BLaER1 treated with 17β-estradiol and CSF1 and Interleukin-3, amounts not matched to agents 10 nM and 100 nM (cell line): ENCODE results near the gene HYAL3.

Experiments
- H3K27ac ChIP-seq, 11 experiments: shearing (Covaris generic); formaldehyde crosslinking; 2 replicates each; pipeline ENCODE4 v1.8.1; 2022
- H3K27me3 ChIP-seq, 11 experiments: shearing (Covaris generic); formaldehyde crosslinking; 2 replicates each; pipeline ENCODE4 v1.8.1; 2022
- H3K36me3 ChIP-seq, 11 experiments: shearing (Covaris generic); formaldehyde crosslinking; 2 replicates each; pipeline ENCODE4 v1.8.1; 2022
- H3K4me1 ChIP-seq, 10 experiments: shearing (Covaris generic); formaldehyde crosslinking; 2 replicates each; pipeline ENCODE4 v1.8.1; 2022
- H3K4me2 ChIP-seq, 11 experiments: shearing (Covaris generic); formaldehyde crosslinking; 2 replicates each; pipeline ENCODE4 v1.8.1; 2022
- H3K4me3 ChIP-seq, 10 experiments: shearing (Covaris generic); formaldehyde crosslinking; 2 replicates each; pipeline ENCODE4 v1.8.1; 2022
- H3K9ac ChIP-seq, 11 experiments: shearing (Covaris generic); formaldehyde crosslinking; 2 replicates each; pipeline ENCODE4 v1.8.1; 2022
- H3K9me3 ChIP-seq, 11 experiments: shearing (Covaris generic); formaldehyde crosslinking; replicated peaks in 1 of 11; 2 replicates each; pipeline ENCODE4 v1.8.1; 2022
- H4K20me1 ChIP-seq, 11 experiments: shearing (Covaris generic); formaldehyde crosslinking; 2 replicates each; pipeline ENCODE4 v1.8.1; 2022
- Cebpa-rat ChIP-seq, 11 experiments: shearing (Covaris generic); IDR thresholded peaks; 2 replicates each; pipeline ENCODE4 v1.8.1; 2022

Gene HYAL3

GRCh38 chr3:50254577-50255250, 44.5 kb downstream of the HYAL3 start:
- Histone ChIP-seq H3K9me3 (no peaks in the 10 kb centered on the region), H3K4me3 (no peak overlapping the region; a peak in 1 of 20 replicates), H3K9ac (peak overlapping the region; percentile 3 to 75 (median 47); a peak in 16 of 22 replicates), H3K27me3 (no peaks in the 10 kb centered on the region), H3K27ac (peak overlapping the region in 10 of 11 experiments; percentile 34 to 71 (median 60); a peak in 19 of 22 replicates), H4K20me1 (peaks cover 63 to 100% (median 97%) of the 10 kb centered on the region in 11 experiments), H3K4me1 (peaks cover 20 to 95% (median 60%) of the 10 kb centered on the region in 10 experiments), H3K36me3 (peaks cover 84 to 100% (median 97%) of the 10 kb centered on the region in 11 experiments), H3K4me2 (peak overlapping the region; percentile 16 to 85 (median 61); a peak in 19 of 22 replicates)
- TF ChIP-seq Cebpa-rat (IDR thresholded peaks at IDR 0.05), result no peak

- H3K27me3 ChIP-seq, result no peaks in the 10 kb centered on the region
- H3K36me3 ChIP-seq, result peaks cover 71 to 97% (median 90%) of the 10 kb centered on the region in 11 experiments
- H3K4me1 ChIP-seq, result peaks cover 35 to 98% (median 77%) of the 10 kb centered on the region in 10 experiments
- H3K4me3 ChIP-seq, result no peak overlapping the region
- H3K9me3 ChIP-seq, result no peaks in the 10 kb centered on the region
- H4K20me1 ChIP-seq, result peaks cover 90 to 100% (median 99%) of the 10 kb centered on the region in 11 experiments
- peak overlapping the region in 3 of 11 experiments; percentile 9 to 69 (median 61); a peak in 1 of 22 replicates for H3K9ac ChIP-seq
- no peak for TF ChIP-seq Cebpa-rat (IDR thresholded peaks at IDR 0.05)
- peak overlapping the region in 3 of 11 experiments; percentile 33 to 85 (median 35); a peak in 4 of 22 replicates for H3K4me2 ChIP-seq
- no peak overlapping the region for H3K27ac ChIP-seq
Observed at GRCh38 chr3:50251220-50251619, 48.0 kb downstream of the HYAL3 start.

GRCh38 chr3:50250514-50250913, 48.7 kb downstream of the HYAL3 start:
- H3K9me3 ChIP-seq, result no peaks in the 10 kb centered on the region
- H4K20me1 ChIP-seq, result peaks cover 88 to 100% (median 95%) of the 10 kb centered on the region in 11 experiments
- no peaks in the 10 kb centered on the region for H3K27me3 ChIP-seq
- peak overlapping the region in 4 of 11 experiments; percentile 61 to 99 (median 80); a peak in 4 of 22 replicates for H3K9ac ChIP-seq
- TF ChIP-seq Cebpa-rat (IDR thresholded peaks at IDR 0.05), result no peak
- H3K27ac ChIP-seq, result no peak overlapping the region
- no peak overlapping the region for H3K4me3 ChIP-seq
- H3K36me3 ChIP-seq, result peaks cover 65 to 92% (median 85%) of the 10 kb centered on the region in 11 experiments
- H3K4me2 ChIP-seq, result peak overlapping the region in 2 of 11 experiments; percentile 38 to 96; a peak in 4 of 22 replicates
- H3K4me1 ChIP-seq, result peaks cover 42 to 100% (median 84%) of the 10 kb centered on the region in 10 experiments

GRCh38 chr3:50249457-50249856, 49.7 kb downstream of the HYAL3 start:
- no peak for TF ChIP-seq Cebpa-rat (IDR thresholded peaks at IDR 0.05)
- no peaks in the 10 kb centered on the region for H3K9me3 ChIP-seq
- no peaks in the 10 kb centered on the region for H3K27me3 ChIP-seq
- H3K27ac ChIP-seq, result peak overlapping the region in 7 of 11 experiments; percentile 45 to 99 (median 63); a peak in 11 of 22 replicates
- H3K4me3 ChIP-seq, result no peak overlapping the region
- peaks cover 54 to 92% (median 78%) of the 10 kb centered on the region in 11 experiments for H3K36me3 ChIP-seq
- peaks cover 46 to 100% (median 85%) of the 10 kb centered on the region in 10 experiments for H3K4me1 ChIP-seq
- peak overlapping the region in 8 of 11 experiments; percentile 7 to 99 (median 96); a peak in 14 of 22 replicates for H3K4me2 ChIP-seq
- H4K20me1 ChIP-seq, result peaks cover 80 to 100% (median 87%) of the 10 kb centered on the region in 11 experiments
- peak overlapping the region in 10 of 11 experiments; percentile 5 to 99 (median 94); a peak in 15 of 22 replicates for H3K9ac ChIP-seq

- Histone ChIP-seq H3K9me3 (no peaks in the 10 kb centered on the region), H3K4me2 (peak overlapping the region; percentile 91 to 100 (median 97); a peak in 20 of 22 replicates), H3K27me3 (no peaks in the 10 kb centered on the region), H3K9ac (peak overlapping the region; percentile 43 to 99 (median 93); a peak in 21 of 22 replicates), H3K36me3 (peaks cover 45 to 92% (median 78%) of the 10 kb centered on the region in 11 experiments), H3K4me3 (peak overlapping the region in 2 of 10 experiments; percentile 47 to 61; a peak in 2 of 20 replicates), H3K4me1 (peaks cover 57 to 100% (median 86%) of the 10 kb centered on the region in 10 experiments), H3K27ac (peak overlapping the region in 10 of 11 experiments; percentile 5 to 99 (median 62); a peak in 19 of 22 replicates), H4K20me1 (peaks cover 71 to 99% (median 77%) of the 10 kb centered on the region in 11 experiments)
- TF ChIP-seq Cebpa-rat (IDR thresholded peaks at IDR 0.05), result no peak
Observed at GRCh38 chr3:50248387-50248786, 50.8 kb downstream of the HYAL3 start.

GRCh38 chr3:50246517-50246954, 52.7 kb downstream of the HYAL3 start:
- TF ChIP-seq Cebpa-rat (IDR thresholded peaks at IDR 0.05), result no peak
- H3K9ac ChIP-seq, result peak overlapping the region; percentile 80 to 99 (median 97)
- peak overlapping the region; percentile 46 to 69 (median 55); a peak in 19 of 20 replicates for H3K4me3 ChIP-seq
- H3K9me3 ChIP-seq, result no peaks in the 10 kb centered on the region
- peak overlapping the region; percentile 91 to 100 (median 97) for H3K4me2 ChIP-seq
- peaks cover 59 to 99% (median 76%) of the 10 kb centered on the region in 11 experiments for H4K20me1 ChIP-seq
- H3K27me3 ChIP-seq, result no peaks in the 10 kb centered on the region
- peaks cover 27 to 77% (median 61%) of the 10 kb centered on the region in 11 experiments for H3K36me3 ChIP-seq
- peak overlapping the region; percentile 49 to 99 (median 94); a peak in 21 of 22 replicates for H3K27ac ChIP-seq
- peaks cover 75 to 100% (median 92%) of the 10 kb centered on the region in 10 experiments for H3K4me1 ChIP-seq

- H3K4me2 ChIP-seq, result peak overlapping the region; percentile 91 to 100 (median 97)
- peaks cover 21 to 77% (median 60%) of the 10 kb centered on the region in 11 experiments for H3K36me3 ChIP-seq
- no peaks in the 10 kb centered on the region for H3K27me3 ChIP-seq
- peaks cover 59 to 99% (median 76%) of the 10 kb centered on the region in 11 experiments for H4K20me1 ChIP-seq
- H3K4me1 ChIP-seq, result peaks cover 81 to 100% (median 95%) of the 10 kb centered on the region in 10 experiments
- peak overlapping the region; percentile 90 to 99 (median 94) for H3K27ac ChIP-seq
- peak overlapping the region; percentile 46 to 69 (median 55) for H3K4me3 ChIP-seq
- no peaks in the 10 kb centered on the region for H3K9me3 ChIP-seq
- no peak for TF ChIP-seq Cebpa-rat (IDR thresholded peaks at IDR 0.05)
- H3K9ac ChIP-seq, result peak overlapping the region; percentile 80 to 99 (median 97)
Observed at GRCh38 chr3:50245831-50246516, 53.2 kb downstream of the HYAL3 start.

- Histone ChIP-seq H3K9ac (peak overlapping the region; percentile 80 to 99 (median 97)), H3K4me2 (peak overlapping the region; percentile 91 to 100 (median 97)), H3K36me3 (peaks cover 19 to 77% (median 54%) of the 10 kb centered on the region in 11 experiments; a peak in 21 of 22 replicates), H4K20me1 (peaks cover 59 to 99% (median 76%) of the 10 kb centered on the region in 11 experiments), H3K27ac (peak overlapping the region; percentile 90 to 99 (median 94)), H3K4me1 (peaks cover 87 to 100% (median 99%) of the 10 kb centered on the region in 10 experiments), H3K9me3 (no peaks in the 10 kb centered on the region), H3K27me3 (no peaks in the 10 kb centered on the region), H3K4me3 (peak overlapping the region; percentile 46 to 69 (median 55))
- peak in 3 of 11 experiments; percentile 1 to 6 (median 5); a peak in 1 of 22 replicates for TF ChIP-seq Cebpa-rat (IDR thresholded peaks at IDR 0.05)
Observed at GRCh38 chr3:50245251-50245745, 53.9 kb downstream of the HYAL3 start.
